HG02798 (cell line): Measurements from ENCODE around the gene NCBP1.
"Not testable (repeated sequence)": the region's sequence is repeated elsewhere in the genome, so short reads cannot be mapped to it uniquely, and the experiment has no call there.

ENCODE experiments used
- ATAC-seq: cut with Tn5 transposase; IDR thresholded peaks from one replicate; pipeline ENCODE4 v1.9.1; 2021; ENCODE audit warnings: mild to moderate bottlenecking; ENCODE audit not compliant: unreplicated experiment, poor library complexity

Gene NCBP1

DNA sequence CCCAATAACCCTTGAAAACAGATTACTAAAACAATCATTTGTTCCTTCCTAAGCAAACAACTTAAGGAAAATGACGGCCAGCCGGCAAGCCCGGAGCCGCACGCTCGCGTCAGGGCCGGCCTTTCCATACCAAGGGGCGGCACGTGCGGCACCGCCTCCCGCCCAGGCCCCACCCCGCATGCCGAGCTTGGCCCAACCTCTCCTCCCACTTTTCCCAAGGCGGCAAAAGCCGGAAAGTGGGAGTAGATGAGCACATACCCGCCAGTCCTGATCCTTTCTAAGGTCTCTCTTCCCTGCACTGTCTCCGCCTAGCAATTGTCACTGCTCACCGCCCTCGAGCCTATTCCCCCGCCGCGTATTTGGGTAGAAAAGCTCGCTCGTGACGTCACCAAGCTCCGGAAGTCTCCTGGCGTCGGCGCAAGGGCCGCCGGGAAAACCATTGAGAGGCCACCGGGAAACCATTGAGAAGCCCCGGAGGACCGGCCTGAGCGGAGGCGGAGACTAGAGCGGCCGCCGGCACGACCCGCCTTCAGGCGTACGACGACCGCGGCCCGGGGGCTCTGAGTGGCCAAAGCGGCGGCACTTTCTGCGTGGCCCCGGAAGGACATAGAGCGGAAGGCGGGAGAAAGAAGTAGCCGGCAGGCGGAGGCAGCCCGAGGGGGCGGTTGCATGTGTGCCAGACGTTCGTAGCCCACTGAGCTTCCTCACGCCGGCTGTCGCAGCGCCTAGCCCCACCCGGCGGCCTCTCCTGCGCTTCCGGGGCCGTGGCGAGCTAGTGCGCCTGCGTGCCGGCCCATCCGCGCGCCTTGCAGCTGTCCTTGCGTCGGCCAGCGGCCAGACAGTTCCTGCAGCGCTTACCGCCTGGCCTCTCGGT, at the start of gene NCBP1, which contains the start of gene TSTD2:
Gene NCBP1, plus strand, starts transcription at position 837 of the 874 bp plus-strand sequence. CDS start 61 bp downstream, outside the sequence.
Gene TSTD2, minus strand, starts transcription at position 384 of the 874 bp plus-strand sequence. CDS start 5,806 bp downstream, outside the sequence.
- peak; percentile 88 for ATAC-seq

GRCh38 chr9:97584778-97585177, 48.8 kb upstream of the NCBP1 start:
- ATAC-seq = not testable (repeated sequence)

DNA sequence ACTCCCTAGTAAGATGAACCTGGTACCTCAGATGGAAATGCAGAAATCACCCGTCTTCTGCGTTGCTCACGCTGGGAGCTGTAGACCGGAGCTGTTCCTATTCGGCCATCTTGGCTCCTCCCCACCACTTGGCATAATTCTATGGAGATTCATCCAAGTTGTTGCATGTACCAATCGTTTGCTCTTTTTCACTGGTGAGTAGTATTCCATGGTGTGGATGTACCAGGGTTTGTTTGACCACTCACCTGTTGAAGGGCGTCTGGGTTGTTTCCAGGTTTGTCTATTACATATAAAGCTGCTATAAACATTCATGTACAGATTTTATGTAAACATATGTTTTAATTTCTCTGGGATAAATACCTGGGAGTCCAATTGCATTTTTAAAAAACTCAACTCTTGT, 46.7 kb upstream of the NCBP1 start:
- not testable (repeated sequence) for ATAC-seq

DNA sequence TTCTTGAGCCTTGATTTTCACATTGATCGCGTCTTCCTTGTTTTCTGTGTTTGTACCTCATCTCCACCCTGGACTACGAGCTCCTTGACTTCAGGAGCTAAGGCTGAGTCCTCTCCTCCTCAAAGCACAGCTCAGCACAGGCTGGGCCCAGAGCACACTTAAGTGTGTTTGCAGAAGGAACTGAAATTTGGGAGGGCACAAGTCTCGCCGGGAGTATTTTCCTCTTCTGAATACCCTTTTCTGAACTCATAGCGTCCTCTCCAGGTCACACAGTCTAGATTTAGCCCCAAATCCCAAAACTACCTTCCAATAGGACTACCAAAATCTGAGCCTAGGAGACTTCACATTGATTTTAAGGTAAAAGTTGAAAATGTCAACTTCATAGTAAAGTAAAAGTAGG, 42.1 kb upstream of the NCBP1 start:
- no peak for ATAC-seq

- ATAC-seq = no peak
Measured at GRCh38 chr9:97592126-97592525, 41.5 kb upstream of the NCBP1 start.

GRCh38 chr9:97593960-97594359, 39.7 kb upstream of the NCBP1 start:
- ATAC-seq = no peak

GRCh38 chr9:97594381-97594921, 39.2 kb upstream of the NCBP1 start:
- no peak for ATAC-seq

DNA sequence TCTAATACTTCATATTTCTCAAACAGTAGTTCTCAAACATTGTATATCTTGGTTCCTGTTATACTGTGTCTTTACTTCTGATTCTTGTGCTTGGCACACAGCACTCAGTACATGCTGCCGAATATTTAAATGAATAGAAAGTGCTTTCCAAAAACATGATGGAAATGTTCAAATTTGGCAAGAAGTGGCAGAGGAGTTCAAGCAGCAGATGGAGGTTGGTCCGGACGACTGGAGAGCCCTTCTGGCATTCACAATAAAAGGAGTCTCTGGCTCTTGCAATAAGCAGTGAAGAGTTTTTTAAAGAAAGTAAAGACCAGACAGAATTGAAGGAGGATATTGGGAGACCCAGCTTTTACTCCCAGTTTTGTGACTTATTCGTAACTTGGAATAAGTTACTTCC, 36.7 kb upstream of the NCBP1 start:
- no peak for ATAC-seq

GRCh38 chr9:97598461-97599288, 34.9 kb upstream of the NCBP1 start:
- peak; percentile 87 for ATAC-seq

DNA sequence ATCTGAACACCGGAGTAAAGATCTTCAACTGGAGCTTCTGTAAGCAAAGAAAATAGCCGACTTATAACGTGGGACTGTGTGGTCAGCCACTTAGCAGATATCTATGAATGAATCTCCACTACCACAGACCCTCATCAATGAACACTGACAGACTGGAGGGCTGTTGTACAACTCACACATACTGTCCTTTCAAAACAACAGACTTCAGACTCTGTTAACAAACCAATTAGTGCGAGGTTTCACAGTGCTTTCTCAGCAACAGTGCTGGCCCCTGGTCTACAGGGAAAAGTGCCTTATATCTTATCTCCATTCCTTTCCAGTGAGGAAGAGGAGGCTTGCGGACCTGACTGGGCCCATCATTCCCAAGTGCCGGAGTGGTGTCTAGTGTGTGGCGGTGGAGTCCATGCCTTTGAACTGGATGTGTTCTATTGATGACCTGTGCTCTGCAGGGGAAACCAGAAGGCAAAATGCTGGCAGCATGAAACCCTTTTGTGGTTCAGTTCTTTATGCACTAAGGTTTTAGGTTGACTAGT, 34.2 kb upstream of the NCBP1 start:
- no peak for ATAC-seq

DNA sequence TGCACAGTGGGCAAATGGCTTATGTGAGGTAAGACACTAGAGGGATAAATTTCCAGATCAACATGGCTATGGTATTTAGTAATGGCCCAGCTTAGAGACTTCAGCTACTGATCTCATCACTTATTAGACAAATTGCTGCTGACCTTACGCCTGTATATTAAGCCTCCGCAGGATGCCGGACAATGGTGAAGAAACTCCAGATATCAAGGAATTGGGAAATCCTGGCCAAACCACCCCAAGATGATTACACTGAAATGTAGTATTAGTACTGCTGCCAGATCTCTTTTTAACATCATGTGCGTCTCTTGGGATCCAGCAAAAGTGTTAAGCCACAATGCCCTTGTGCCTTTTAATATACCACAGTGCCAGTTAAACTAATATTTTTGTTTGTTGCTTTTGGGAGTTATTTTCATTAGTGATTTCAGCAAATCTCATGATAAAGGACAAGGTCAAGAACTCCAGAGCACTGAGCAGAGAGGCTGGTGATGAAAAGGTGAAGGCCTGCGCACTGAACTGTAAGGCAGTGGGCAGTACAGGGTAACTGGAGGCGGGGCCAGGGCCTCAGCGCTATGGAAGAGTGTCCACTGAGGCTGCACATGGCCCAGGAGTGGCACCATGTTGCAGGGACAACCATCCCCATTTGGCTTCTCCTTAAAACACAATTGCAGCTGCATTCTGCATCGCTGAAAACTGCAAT, 32.9 kb upstream of the NCBP1 start:
- ATAC-seq = no peak

GRCh38 chr9:97601228-97601898, 32.3 kb upstream of the NCBP1 start:
- ATAC-seq = no peak

- ATAC-seq = no peak
Measured at GRCh38 chr9:97602430-97602829, 31.2 kb upstream of the NCBP1 start.

DNA sequence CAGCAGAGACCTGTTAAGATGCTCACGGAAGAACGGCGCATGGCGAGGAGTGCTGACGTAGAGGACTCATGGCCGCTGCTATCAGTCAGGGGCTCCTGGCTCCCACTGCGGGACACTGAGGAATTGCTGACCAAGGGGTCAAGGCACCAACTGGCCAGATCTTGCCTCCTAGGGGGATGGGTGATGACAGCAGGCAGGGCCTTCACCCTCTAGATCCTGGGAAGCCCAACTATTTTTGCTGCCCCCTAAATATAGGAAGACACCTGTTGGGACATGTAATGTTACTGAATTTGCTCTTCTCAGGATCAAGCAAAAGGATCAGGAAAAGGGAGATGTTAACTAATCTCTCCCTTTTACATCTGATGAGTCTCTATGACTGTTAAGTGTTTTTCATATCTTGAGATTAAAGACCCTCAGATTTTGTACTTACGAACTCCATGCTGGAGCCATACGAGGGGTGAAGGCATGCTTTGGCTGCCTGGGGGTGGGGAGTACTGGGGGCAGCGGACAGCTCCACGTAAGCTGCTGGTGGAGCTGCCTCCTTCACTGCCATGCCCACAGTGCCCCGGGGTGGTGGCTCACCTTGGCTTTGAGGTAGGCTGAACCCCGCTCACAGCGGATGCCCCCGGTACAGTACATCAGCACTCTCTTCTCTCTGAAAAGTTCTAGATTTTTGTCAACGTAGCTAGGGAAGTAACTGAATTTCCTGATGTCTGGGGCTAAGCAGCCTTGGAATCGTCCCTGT, 28.5 kb upstream of the NCBP1 start:
- no peak for ATAC-seq

DNA sequence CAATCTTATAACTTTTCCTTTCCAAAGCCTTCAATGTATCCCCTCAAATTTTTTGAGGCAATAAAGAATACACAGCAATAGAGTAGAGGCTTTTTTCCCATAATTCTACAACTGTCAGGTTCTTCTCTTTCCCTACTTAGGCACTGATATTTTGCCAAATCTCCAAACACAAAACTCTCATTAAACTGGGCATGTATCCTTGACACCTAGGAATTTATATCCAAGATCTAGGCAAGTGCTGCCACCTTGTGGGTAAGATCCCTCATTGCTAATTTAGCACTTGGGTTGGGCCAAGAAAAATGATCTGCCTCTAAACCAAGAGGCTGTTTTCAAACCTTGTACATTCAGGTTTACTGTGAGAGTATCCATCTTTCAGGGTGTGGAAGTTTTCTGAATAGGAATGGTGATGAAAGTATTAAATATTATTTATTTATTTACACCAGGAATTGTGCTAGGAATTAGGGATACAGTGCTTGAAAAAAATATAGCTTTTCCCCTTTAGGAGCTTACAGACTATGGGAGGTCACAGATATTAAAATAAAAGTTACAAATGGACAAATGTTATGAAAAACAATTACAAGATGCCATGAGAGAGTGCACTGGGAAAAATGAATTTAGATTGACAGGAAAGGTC, 18.1 kb upstream of the NCBP1 start:
- ATAC-seq = no peak

GRCh38 chr9:97617939-97618416, 15.6 kb upstream of the NCBP1 start:
- no peak for ATAC-seq

DNA sequence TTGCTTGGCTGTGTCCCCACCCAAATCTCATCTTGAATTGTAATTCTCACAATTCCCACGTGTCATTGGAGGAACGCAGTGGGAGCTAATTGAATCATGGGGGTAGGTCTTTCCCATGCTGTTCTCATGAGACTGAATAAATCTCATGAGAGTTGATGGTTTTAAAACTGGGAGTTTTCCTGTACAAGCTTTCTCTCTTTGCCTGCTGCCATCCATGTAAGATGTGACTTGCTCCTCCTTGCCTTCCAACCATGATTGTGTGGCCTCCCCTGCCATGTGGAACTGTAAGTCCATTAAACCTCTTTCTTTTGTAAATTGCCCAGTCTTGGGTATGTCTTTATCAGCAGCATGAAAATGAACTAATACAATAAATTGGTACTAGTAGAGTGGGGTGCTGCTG, 13.6 kb upstream of the NCBP1 start:
- not testable (repeated sequence) for ATAC-seq

GRCh38 chr9:97622483-97622882, 11.1 kb upstream of the NCBP1 start:
- not testable (repeated sequence) for ATAC-seq
